GM10248 (cell line): ENCODE measurements around the gene EHMT1.
"Not testable (repeated sequence)": the region's sequence is repeated elsewhere in the genome, so short reads cannot be mapped to it uniquely, and the experiment has no call there.

ENCODE experiments used
- CTCF ChIA-PET: fragments of 300-600 bp; sonication (Branson Sonifier 250); formaldehyde crosslinking; extraction: SDS; loops from one replicate; lab custom pipeline; 2021; ENCODE audit warnings: antibody characterized with exemption; lab: Yijun Ruan, JAX
- POLR2A ChIA-PET: fragments of 350-650 bp; sonication (Branson Sonifier 250); formaldehyde crosslinking; extraction: SDS; loops from one replicate; lab custom pipeline; 2020; ENCODE audit warnings: antibody characterized with exemption; lab: Yijun Ruan, JAX
- DNase-seq: peaks from one replicate; pipeline ENCODE4 v3.0.0; 2012; ENCODE audit errors: extremely low spot score
- CTCF ChIP-seq: IDR thresholded peaks from 2 replicates; pipeline ENCODE4 v1.5.1; 2012; ENCODE audit warnings: mild to moderate bottlenecking, low read depth; ENCODE audit errors: extremely low read depth, missing control alignments, control extremely low read depth

The EHMT1 gene

GRCh38 chr9:137879052-137879451, 260.2 kb downstream of the EHMT1 start:
- DNase-seq = no peak
- ChIA-PET CTCF (no interaction called here), POLR2A (no interaction called here)
- TF ChIP-seq CTCF = no peak

- no peak for TF ChIP-seq CTCF
- no peak for DNase-seq
- ChIA-PET POLR2A (no interaction called here), CTCF (no interaction called here)
Measured at GRCh38 chr9:137879566-137880150, 260.9 kb downstream of the EHMT1 start.

- TF ChIP-seq CTCF = no peak
- no peak for DNase-seq
- CTCF ChIA-PET = interaction anchor here (0.7 kb wide), 1 partner anchor 28 kb away, joined by 3 read pairs; no protein-coding TSS in a partner anchor
- POLR2A ChIA-PET = no interaction called here
Measured at GRCh38 chr9:137880160-137880975, 261.6 kb downstream of the EHMT1 start.

- ChIA-PET POLR2A (no interaction called here), CTCF (interaction anchor here (0.7 kb wide), 1 partner anchor 29 kb away, joined by 3 read pairs; no protein-coding TSS in a partner anchor)
- no peak for DNase-seq
- no peak for TF ChIP-seq CTCF
Measured at GRCh38 chr9:137880976-137881530, 262.2 kb downstream of the EHMT1 start.

- CTCF ChIA-PET = no interaction called here
- no peak for DNase-seq
- POLR2A ChIA-PET = no interaction called here
- TF ChIP-seq CTCF = no peak
Measured at GRCh38 chr9:137881591-137882505, 263.0 kb downstream of the EHMT1 start.

- TF ChIP-seq CTCF = no peak
Measured at GRCh38 chr9:137882506-137882821, 263.7 kb downstream of the EHMT1 start.

GRCh38 chr9:137883977-137884376, 265.2 kb downstream of the EHMT1 start:
- DNase-seq, CTCF ChIA-PET, POLR2A ChIA-PET: not testable (repeated sequence)

More at GRCh38 chr9:137882506-137882821, 263.7 kb downstream of the EHMT1 start:
- ChIA-PET POLR2A (no interaction called here), CTCF (no interaction called here)
- no peak for DNase-seq

- POLR2A ChIA-PET, DNase-seq, CTCF ChIA-PET: not testable (repeated sequence)
Measured at GRCh38 chr9:137884547-137884946, 265.7 kb downstream of the EHMT1 start.

- CTCF ChIA-PET, POLR2A ChIA-PET, DNase-seq: not testable (repeated sequence)
Measured at GRCh38 chr9:137885121-137885520, 266.3 kb downstream of the EHMT1 start.
